Endodermal cell (in vitro differentiated cells): Measurements from ENCODE around the gene CNIH3. TPM values are rescaled to one million over a fixed set of nuclear protein-coding genes. Genes with fewer than 3 reads are reported as not detected.

ENCODE experiments used
- DNase-seq: peaks from one replicate; pipeline ENCODE4 v3.0.0-alpha.2; 2017
- H3K27ac ChIP-seq: 2 replicates; pipeline ENCODE4 v1.5.1; 2013; ENCODE audit warnings: mild to moderate bottlenecking, low read depth, low read length, moderate library complexity
- H3K27me3 ChIP-seq: 2 replicates; pipeline ENCODE4 v1.6.1; 2013; ENCODE audit warnings: mild to moderate bottlenecking, low read length, moderate library complexity; ENCODE audit not compliant: insufficient read depth, control insufficient read depth, poor library complexity, severe bottlenecking
- H3K36me3 ChIP-seq: 2 replicates; pipeline ENCODE4 v1.7.0; 2013; ENCODE audit warnings: mild to moderate bottlenecking, low read length, moderate library complexity; ENCODE audit not compliant: control insufficient read depth, insufficient read depth
- H3K4me1 ChIP-seq: one replicate; pipeline ENCODE4 v1.7.0; 2013; ENCODE audit warnings: low read length; ENCODE audit not compliant: control insufficient read depth, insufficient read depth
- H3K4me3 ChIP-seq: 2 replicates; pipeline ENCODE4 v1.5.1; 2013; ENCODE audit warnings: mild to moderate bottlenecking, low read length, moderate library complexity
- H3K9ac ChIP-seq: 2 replicates; pipeline ENCODE4 v1.6.1; 2013; ENCODE audit warnings: mild to moderate bottlenecking, low read length, moderate library complexity; ENCODE audit not compliant: poor library complexity, severe bottlenecking; ENCODE audit errors: extremely low read depth
- H3K9me3 ChIP-seq: 2 replicates; pipeline ENCODE4 v1.6.1; 2013; ENCODE audit warnings: mild to moderate bottlenecking, low read length, moderate library complexity; ENCODE audit not compliant: control insufficient read depth
- H3K27ac Mint-ChIP-seq: 2 replicates; pipeline ENCODE4 v1.8.0; 2020; ENCODE audit warnings: mixed read lengths
- H3K27me3 Mint-ChIP-seq: 2 replicates; pipeline ENCODE4 v1.8.0; 2021; ENCODE audit warnings: mild to moderate bottlenecking, mixed read lengths; ENCODE audit not compliant: insufficient read depth
- H3K36me3 Mint-ChIP-seq: 2 replicates; pipeline ENCODE4 v1.8.0; 2020; ENCODE audit warnings: low read depth, mixed read lengths
- H3K4me1 Mint-ChIP-seq: 2 replicates; pipeline ENCODE4 v1.8.0; 2020; ENCODE audit warnings: mixed read lengths
- H3K4me3 Mint-ChIP-seq: 2 replicates; pipeline ENCODE4 v1.8.0; 2020; ENCODE audit warnings: mild to moderate bottlenecking, moderate library complexity, mixed read lengths
- H3K9me3 Mint-ChIP-seq: 2 replicates; pipeline ENCODE4 v1.8.0; 2020; ENCODE audit warnings: mild to moderate bottlenecking, mixed read lengths
- WGBS, 2 experiments: methylation state at CpG; one replicate each; pipeline versions ENCODE4 v1.1.5 to v1.1.7; 2013; ENCODE audit warnings: missing lambda C conversion rate in 2 of 2, mixed read lengths in 1 of 2; ENCODE audit not compliant: insufficient coverage in 1 of 2, insufficient read length in 1 of 2; 5-methylcytosine and 5-hydroxymethylcytosine counted together
- total RNA-seq, 2 donors: library from RNA; stranded (reverse); fragmentation: NEBNext Ultra II Directional in 1 of 2; extraction: Animal tissue kit (Norgen Biotek cat#: 25700) in 1 of 2; gene quantifications; 2 replicates in 1 of 2; 3 replicates in 1 of 2; pipeline ENCODE4 v1.2.1, GENCODE V29; 2021
- TF ChIP-seq, protein P1 (sequence below): fragments of 200-600 bp; sonication (generic); conservative IDR thresholded peaks from 2 replicates; pipeline ENCODE4 v1.5.0; 2021; ENCODE audit warnings: antibody characterized with exemption, mild to moderate bottlenecking

Gene CNIH3
- total RNA-seq, 2 donors from 2014 or later: 4.5 to 6.6 TPM

GRCh38 chr1:224718470-224719053, 102.4 kb downstream of the CNIH3 start:
- H3K36me3 Mint-ChIP-seq: no peaks in the 10 kb centered on the region
- H3K27ac Mint-ChIP-seq: no peak overlapping the region
- Histone ChIP-seq H3K27ac (no peak overlapping the region), H3K27me3 (no peaks in the 10 kb centered on the region), H3K9ac (no peak overlapping the region), H3K4me3 (no peak overlapping the region), H3K36me3 (no peaks in the 10 kb centered on the region), H3K4me1 (no peaks in the 10 kb centered on the region), H3K9me3 (no peaks in the 10 kb centered on the region)
- 91 to 94% methylated on average over 8 to 9 of the region's 9 CpGs for WGBS, 2 experiments
- H3K9me3 Mint-ChIP-seq: no peaks in the 10 kb centered on the region
- no peak for DNase-seq
- peaks cover 8% of the 10 kb centered on the region for H3K27me3 Mint-ChIP-seq
- no peak overlapping the region for H3K4me3 Mint-ChIP-seq
- TF ChIP-seq, protein P1, sequence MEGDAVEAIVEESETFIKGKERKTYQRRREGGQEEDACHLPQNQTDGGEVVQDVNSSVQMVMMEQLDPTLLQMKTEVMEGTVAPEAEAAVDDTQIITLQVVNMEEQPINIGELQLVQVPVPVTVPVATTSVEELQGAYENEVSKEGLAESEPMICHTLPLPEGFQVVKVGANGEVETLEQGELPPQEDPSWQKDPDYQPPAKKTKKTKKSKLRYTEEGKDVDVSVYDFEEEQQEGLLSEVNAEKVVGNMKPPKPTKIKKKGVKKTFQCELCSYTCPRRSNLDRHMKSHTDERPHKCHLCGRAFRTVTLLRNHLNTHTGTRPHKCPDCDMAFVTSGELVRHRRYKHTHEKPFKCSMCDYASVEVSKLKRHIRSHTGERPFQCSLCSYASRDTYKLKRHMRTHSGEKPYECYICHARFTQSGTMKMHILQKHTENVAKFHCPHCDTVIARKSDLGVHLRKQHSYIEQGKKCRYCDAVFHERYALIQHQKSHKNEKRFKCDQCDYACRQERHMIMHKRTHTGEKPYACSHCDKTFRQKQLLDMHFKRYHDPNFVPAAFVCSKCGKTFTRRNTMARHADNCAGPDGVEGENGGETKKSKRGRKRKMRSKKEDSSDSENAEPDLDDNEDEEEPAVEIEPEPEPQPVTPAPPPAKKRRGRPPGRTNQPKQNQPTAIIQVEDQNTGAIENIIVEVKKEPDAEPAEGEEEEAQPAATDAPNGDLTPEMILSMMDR: no peak
- H3K4me1 Mint-ChIP-seq: peaks cover 30% of the 10 kb centered on the region

- H3K27me3 ChIP-seq: no peaks in the 10 kb centered on the region
- Mint-ChIP-seq H3K27ac (peak overlapping the region; percentile 42), H3K27me3 (peaks cover 8% of the 10 kb centered on the region), H3K9me3 (no peaks in the 10 kb centered on the region), H3K4me3 (peak overlapping the region; percentile 7), H3K36me3 (no peaks in the 10 kb centered on the region), H3K4me1 (peaks cover 30% of the 10 kb centered on the region)
- 75 to 84% methylated on average over 3 to 4 of the region's 4 CpGs for WGBS, 2 experiments
- no peak overlapping the region for H3K4me3 ChIP-seq
- H3K9me3 ChIP-seq: no peaks in the 10 kb centered on the region
- H3K9ac ChIP-seq: no peak overlapping the region
- H3K36me3 ChIP-seq: no peaks in the 10 kb centered on the region
- H3K4me1 ChIP-seq: no peaks in the 10 kb centered on the region
- no peak overlapping the region for H3K27ac ChIP-seq
- DNase-seq: peak; percentile 64
- TF ChIP-seq, protein P1: no peak
Observed at GRCh38 chr1:224719716-224720115, 103.6 kb downstream of the CNIH3 start.

DNA sequence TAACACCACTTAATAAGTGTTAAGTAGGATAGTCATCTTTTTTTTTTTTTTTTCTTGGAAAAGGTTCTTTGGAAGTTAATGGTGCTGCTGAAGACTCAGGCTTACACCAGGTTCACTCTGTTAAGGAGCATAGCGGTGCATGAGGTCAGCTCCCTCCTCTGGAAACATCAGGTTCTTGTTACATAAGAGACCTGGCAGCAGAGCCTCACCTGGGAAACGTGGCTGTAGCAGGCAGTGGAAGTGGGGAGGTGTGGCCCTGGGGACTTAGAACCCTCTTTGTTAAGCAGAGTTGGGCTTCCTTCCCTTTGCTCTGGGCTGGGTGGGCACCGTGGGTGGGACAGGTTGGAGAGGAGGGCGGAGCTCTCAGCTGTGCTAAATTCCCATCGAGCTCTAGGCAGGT, 104.1 kb downstream of the CNIH3 start:
- H3K4me3 Mint-ChIP-seq: peak overlapping the region; percentile 7
- Histone ChIP-seq H3K27ac (no peak overlapping the region), H3K4me1 (no peaks in the 10 kb centered on the region), H3K4me3 (no peak overlapping the region), H3K27me3 (no peaks in the 10 kb centered on the region), H3K9ac (no peak overlapping the region), H3K36me3 (no peaks in the 10 kb centered on the region), H3K9me3 (no peaks in the 10 kb centered on the region)
- H3K9me3 Mint-ChIP-seq: no peaks in the 10 kb centered on the region
- WGBS, 2 experiments: 65 to 76% methylated on average over 2 to 5 of the region's 5 CpGs
- DNase-seq: peak; percentile 87
- TF ChIP-seq, protein P1: peak; percentile 25
- H3K36me3 Mint-ChIP-seq: no peaks in the 10 kb centered on the region
- peaks cover 30% of the 10 kb centered on the region for H3K4me1 Mint-ChIP-seq
- peaks cover 8% of the 10 kb centered on the region for H3K27me3 Mint-ChIP-seq
- peak overlapping the region; percentile 42 for H3K27ac Mint-ChIP-seq
